Effector memory CD8-positive, alpha-beta T cell (primary cell): ENCODE results near the gene PLA2G2C.

Experiments used
- ATAC-seq: fragments of 150-1000 bp; cut with Tn5 transposase; replicated peaks from 2 replicates; pipeline ENCODE4 v1.10.0; 2021; ENCODE audit warnings: mild to moderate bottlenecking, moderate library complexity
- DNase-seq, 3 experiments: peaks; one replicate each; pipeline ENCODE4 v3.0.0; 2021
- H3K27ac Mint-ChIP-seq, 2 donors: one replicate each; pipeline ENCODE4 v1.8.0; 2022; ENCODE audit warnings: mild to moderate bottlenecking in 2 of 2, mixed read lengths in 2 of 2, moderate library complexity in 2 of 2
- H3K27me3 Mint-ChIP-seq, 2 donors: one replicate each; pipeline ENCODE4 v1.8.0; 2022; ENCODE audit warnings: mixed read lengths in 2 of 2
- H3K36me3 Mint-ChIP-seq: one replicate; pipeline ENCODE4 v1.8.0; 2022; ENCODE audit warnings: mild to moderate bottlenecking, moderate library complexity, mixed read lengths; ENCODE audit not compliant: insufficient read depth
- H3K4me1 Mint-ChIP-seq, 2 donors: one replicate each; pipeline ENCODE4 v1.8.0; 2022; ENCODE audit warnings: low read depth in 2 of 2, mixed read lengths in 2 of 2
- H3K4me3 Mint-ChIP-seq, 2 donors: one replicate each; pipeline ENCODE4 v1.8.0; 2022; ENCODE audit warnings: mild to moderate bottlenecking in 2 of 2, mixed read lengths in 2 of 2, moderate library complexity in 2 of 2
- H3K9me3 Mint-ChIP-seq, 2 donors: one replicate each; pipeline ENCODE4 v1.8.0; 2022; ENCODE audit warnings: mixed read lengths in 2 of 2

PLA2G2C gene

GRCh38 chr1:20187103-20187812 lies 940 bp upstream of the PLA2G2C start:
- Mint-ChIP-seq H3K27me3 (peaks cover 1 to 4% of the 10 kb centered on the region in 2 donors), H3K4me3 (peak overlapping the region; percentile 67 to 76), H3K4me1 (peaks cover 34 to 35% of the 10 kb centered on the region in 2 donors), H3K36me3 (peaks cover 5% of the 10 kb centered on the region), H3K27ac (peak overlapping the region; percentile 26 to 56), H3K9me3 (no peaks in the 10 kb centered on the region)
- ATAC-seq (peak; percentile 51), DNase-seq (peak; percentile 9 to 36 (median 31))

- Mint-ChIP-seq H3K36me3 (peaks cover 5% of the 10 kb centered on the region), H3K4me3 (peak overlapping the region; percentile 67 to 76), H3K27ac (peak overlapping the region; percentile 56 to 69), H3K9me3 (peaks cover 0 to 1% of the 10 kb centered on the region in 2 donors), H3K27me3 (peaks cover 0 to 4% of the 10 kb centered on the region in 2 donors), H3K4me1 (peaks cover 34 to 35% of the 10 kb centered on the region in 2 donors)
- peak; percentile 82 for ATAC-seq
- DNase-seq, result peak; percentile 50 to 53 (median 51)
These were observed 1.1 kb downstream of the PLA2G2C start for GRCh38 chr1:20184997-20185833.

- peaks cover 0 to 4% of the 10 kb centered on the region in 2 donors for H3K27me3 Mint-ChIP-seq
- H3K9me3 Mint-ChIP-seq, result peaks cover under 1 to 9% of the 10 kb centered on the region in 2 donors
- H3K4me3 Mint-ChIP-seq, result peak overlapping the region in 1 of 2 donors; percentile 67
- peaks cover 5% of the 10 kb centered on the region for H3K36me3 Mint-ChIP-seq
- no peak for ATAC-seq
- DNase-seq, result no peak
- H3K27ac Mint-ChIP-seq, result peak overlapping the region; percentile 56 to 69
- H3K4me1 Mint-ChIP-seq, result peaks cover 34 to 35% of the 10 kb centered on the region in 2 donors
These were observed 1.8 kb downstream of the PLA2G2C start for GRCh38 chr1:20184481-20184900.

GRCh38 chr1:20183616-20184271 lies 2.6 kb downstream of the PLA2G2C start:
- H3K36me3 Mint-ChIP-seq, result peaks cover 8% of the 10 kb centered on the region
- no peak for DNase-seq
- H3K4me3 Mint-ChIP-seq, result no peak overlapping the region
- H3K4me1 Mint-ChIP-seq, result peaks cover 34 to 35% of the 10 kb centered on the region in 2 donors
- peak overlapping the region; percentile 7 to 56 for H3K27ac Mint-ChIP-seq
- peaks cover 2 to 12% of the 10 kb centered on the region in 2 donors for H3K9me3 Mint-ChIP-seq
- no peak for ATAC-seq
- H3K27me3 Mint-ChIP-seq, result no peaks in the 10 kb centered on the region

- Mint-ChIP-seq H3K27me3 (no peaks in the 10 kb centered on the region), H3K27ac (peak overlapping the region in 1 of 2 donors; percentile 56), H3K9me3 (peaks cover 2 to 12% of the 10 kb centered on the region in 2 donors), H3K4me3 (no peak overlapping the region), H3K4me1 (peaks cover 28 to 29% of the 10 kb centered on the region in 2 donors), H3K36me3 (peaks cover 8% of the 10 kb centered on the region)
- ATAC-seq (no peak), DNase-seq (no peak)
These were observed 3.3 kb downstream of the PLA2G2C start for GRCh38 chr1:20183035-20183434.

GRCh38 chr1:20182415-20182814 lies 3.9 kb downstream of the PLA2G2C start:
- Mint-ChIP-seq H3K27ac (no peak overlapping the region), H3K4me1 (peaks cover 22% of the 10 kb centered on the region in 2 donors), H3K27me3 (no peaks in the 10 kb centered on the region), H3K4me3 (no peak overlapping the region), H3K9me3 (peaks cover 2 to 12% of the 10 kb centered on the region in 2 donors), H3K36me3 (peaks cover 8% of the 10 kb centered on the region)
- no peak for ATAC-seq
- no peak for DNase-seq

GRCh38 chr1:20180844-20181207 lies 5.5 kb downstream of the PLA2G2C start:
- peaks cover 11 to 12% of the 10 kb centered on the region in 2 donors for H3K4me1 Mint-ChIP-seq

GRCh38 chr1:20180129-20180843 lies 6.0 kb downstream of the PLA2G2C start:
- peaks cover 9 to 10% of the 10 kb centered on the region in 2 donors for H3K4me1 Mint-ChIP-seq
- H3K27ac Mint-ChIP-seq, result no peak overlapping the region

More at GRCh38 chr1:20180844-20181207, 5.5 kb downstream of the PLA2G2C start:
- DNase-seq (no peak), ATAC-seq (no peak)
- H3K36me3 Mint-ChIP-seq, result peaks cover 6% of the 10 kb centered on the region
- H3K27me3 Mint-ChIP-seq, result no peaks in the 10 kb centered on the region
- H3K9me3 Mint-ChIP-seq, result peaks cover 2 to 12% of the 10 kb centered on the region in 2 donors
- no peak overlapping the region for H3K4me3 Mint-ChIP-seq
- H3K27ac Mint-ChIP-seq, result no peak overlapping the region

GRCh38 chr1:20179371-20180128 lies 6.8 kb downstream of the PLA2G2C start:
- Mint-ChIP-seq H3K27ac (peak overlapping the region in 1 of 2 donors; percentile 17), H3K27me3 (no peaks in the 10 kb centered on the region), H3K4me1 (peaks cover 2 to 3% of the 10 kb centered on the region in 2 donors), H3K4me3 (no peak overlapping the region), H3K36me3 (peaks cover 3% of the 10 kb centered on the region), H3K9me3 (peaks cover 2 to 12% of the 10 kb centered on the region in 2 donors)
- DNase-seq (no peak), ATAC-seq (no peak)

More at GRCh38 chr1:20180129-20180843, 6.0 kb downstream of the PLA2G2C start:
- Mint-ChIP-seq H3K27me3 (no peaks in the 10 kb centered on the region), H3K9me3 (peaks cover 2 to 12% of the 10 kb centered on the region in 2 donors), H3K4me3 (no peak overlapping the region), H3K36me3 (peaks cover 4% of the 10 kb centered on the region)
- ATAC-seq (no peak), DNase-seq (no peak)

- Mint-ChIP-seq H3K27me3 (no peaks in the 10 kb centered on the region), H3K36me3 (peaks cover 3% of the 10 kb centered on the region), H3K9me3 (peaks cover 2 to 12% of the 10 kb centered on the region in 2 donors), H3K27ac (peak overlapping the region in 1 of 2 donors; percentile 17), H3K4me3 (no peak overlapping the region), H3K4me1 (no peaks in the 10 kb centered on the region)
- no peak for DNase-seq
- ATAC-seq, result no peak
These were observed 7.5 kb downstream of the PLA2G2C start for GRCh38 chr1:20178634-20179370.

- H3K36me3 Mint-ChIP-seq, result peaks cover 3% of the 10 kb centered on the region
These were observed 11.2 kb downstream of the PLA2G2C start for GRCh38 chr1:20174937-20175666.

More at GRCh38 chr1:20174937-20175666, 11.2 kb downstream of the PLA2G2C start:
- DNase-seq (no peak), ATAC-seq (no peak)
- H3K4me3 Mint-ChIP-seq, result no peak overlapping the region
- H3K27ac Mint-ChIP-seq, result no peak overlapping the region
- H3K9me3 Mint-ChIP-seq, result peaks cover 2 to 10% of the 10 kb centered on the region in 2 donors
- no peaks in the 10 kb centered on the region for H3K27me3 Mint-ChIP-seq
- H3K4me1 Mint-ChIP-seq, result peaks cover 0 to 10% of the 10 kb centered on the region in 2 donors
